BLaER1 treated with 17β-estradiol and CSF1 and Interleukin-3, amounts not matched to agents 10 nM and 100 nM (cell line): Measurements from ENCODE around the gene L2HGDH.
A peak's percentile ranks its signal among the peaks of the same experiment; 100 is the strongest.

Experiments
- H3K27ac ChIP-seq, 11 experiments: shearing (Covaris generic); formaldehyde crosslinking; 2 replicates each; pipeline ENCODE4 v1.8.1; 2022
- H3K27me3 ChIP-seq, 11 experiments: shearing (Covaris generic); formaldehyde crosslinking; 2 replicates each; pipeline ENCODE4 v1.8.1; 2022
- H3K36me3 ChIP-seq, 11 experiments: shearing (Covaris generic); formaldehyde crosslinking; 2 replicates each; pipeline ENCODE4 v1.8.1; 2022
- H3K4me1 ChIP-seq, 10 experiments: shearing (Covaris generic); formaldehyde crosslinking; 2 replicates each; pipeline ENCODE4 v1.8.1; 2022
- H3K4me2 ChIP-seq, 11 experiments: shearing (Covaris generic); formaldehyde crosslinking; 2 replicates each; pipeline ENCODE4 v1.8.1; 2022
- H3K4me3 ChIP-seq, 10 experiments: shearing (Covaris generic); formaldehyde crosslinking; 2 replicates each; pipeline ENCODE4 v1.8.1; 2022
- H3K9ac ChIP-seq, 11 experiments: shearing (Covaris generic); formaldehyde crosslinking; 2 replicates each; pipeline ENCODE4 v1.8.1; 2022
- H3K9me3 ChIP-seq, 11 experiments: shearing (Covaris generic); formaldehyde crosslinking; replicated peaks in 1 of 11; 2 replicates each; pipeline ENCODE4 v1.8.1; 2022
- H4K20me1 ChIP-seq, 11 experiments: shearing (Covaris generic); formaldehyde crosslinking; 2 replicates each; pipeline ENCODE4 v1.8.1; 2022
- Cebpa-rat ChIP-seq, 11 experiments: shearing (Covaris generic); IDR thresholded peaks; 2 replicates each; pipeline ENCODE4 v1.8.1; 2022

The L2HGDH gene

GRCh38 chr14:50353126-50353525 is 41.1 kb upstream of the L2HGDH start:
- 0 out of 22 replicates have a peak, but pooled peaks cover 0 to 5% (median 0%) of the 10 kb centered on the region in 11 experiments for H3K9me3 ChIP-seq
- H3K9ac ChIP-seq = no peak overlapping the region
- peaks cover 0 to 6% (median 0%) of the 10 kb centered on the region in 11 experiments; a peak in 1 of 22 replicates for H3K36me3 ChIP-seq
- H3K27me3 ChIP-seq = no peaks in the 10 kb centered on the region
- no peak overlapping the region for H3K27ac ChIP-seq
- no peak overlapping the region for H3K4me2 ChIP-seq
- no peaks in the 10 kb centered on the region for H4K20me1 ChIP-seq
- H3K4me1 ChIP-seq = peaks cover 0 to 11% (median 7%) of the 10 kb centered on the region in 10 experiments; a peak in 12 of 20 replicates
- TF ChIP-seq Cebpa-rat (IDR thresholded peaks at IDR 0.05) = no peak
- no peak overlapping the region for H3K4me3 ChIP-seq

- Histone ChIP-seq H3K4me2 (no peak overlapping the region), H3K36me3 (peaks cover 0 to under 1% (median 0%) of the 10 kb centered on the region in 11 experiments; a peak in 1 of 22 replicates), H3K27ac (no peak overlapping the region), H3K27me3 (no peaks in the 10 kb centered on the region), H3K9me3 (0 out of 22 replicates have a peak, but pooled peaks cover 0 to 5% (median 0%) of the 10 kb centered on the region in 11 experiments), H3K9ac (no peak overlapping the region), H3K4me3 (no peak overlapping the region), H3K4me1 (peaks cover 0 to 16% (median 9%) of the 10 kb centered on the region in 10 experiments; a peak in 12 of 20 replicates), H4K20me1 (no peaks in the 10 kb centered on the region)
- no peak for TF ChIP-seq Cebpa-rat (IDR thresholded peaks at IDR 0.05)
Measured at GRCh38 chr14:50352584-50352983, 40.6 kb upstream of the L2HGDH start.

GRCh38 chr14:50350975-50351374 is 38.9 kb upstream of the L2HGDH start:
- peaks cover 0 to 23% (median 11%) of the 10 kb centered on the region in 10 experiments; a peak in 12 of 20 replicates for H3K4me1 ChIP-seq
- peak overlapping the region in 7 of 11 experiments; percentile 7 to 44 (median 24); a peak in 8 of 22 replicates for H3K4me2 ChIP-seq
- H3K4me3 ChIP-seq = no peak overlapping the region
- no peaks in the 10 kb centered on the region for H3K9me3 ChIP-seq
- no peaks in the 10 kb centered on the region for H4K20me1 ChIP-seq
- H3K27me3 ChIP-seq = no peaks in the 10 kb centered on the region
- no peak overlapping the region for H3K9ac ChIP-seq
- no peak for TF ChIP-seq Cebpa-rat (IDR thresholded peaks at IDR 0.05)
- no peaks in the 10 kb centered on the region for H3K36me3 ChIP-seq
- H3K27ac ChIP-seq = no peak overlapping the region

- H3K4me1 ChIP-seq = peaks cover 1 to 23% (median 11%) of the 10 kb centered on the region in 10 experiments; a peak in 14 of 20 replicates
- no peak overlapping the region for H3K4me3 ChIP-seq
- no peak overlapping the region for H3K9ac ChIP-seq
- no peaks in the 10 kb centered on the region for H4K20me1 ChIP-seq
- H3K36me3 ChIP-seq = no peaks in the 10 kb centered on the region
- no peak overlapping the region for H3K4me2 ChIP-seq
- no peaks in the 10 kb centered on the region for H3K27me3 ChIP-seq
- no peak for TF ChIP-seq Cebpa-rat (IDR thresholded peaks at IDR 0.05)
- H3K27ac ChIP-seq = no peak overlapping the region
- no peaks in the 10 kb centered on the region for H3K9me3 ChIP-seq
Measured at GRCh38 chr14:50348933-50349332, 36.9 kb upstream of the L2HGDH start.

- H3K27me3 ChIP-seq = no peaks in the 10 kb centered on the region
- no peak overlapping the region for H3K9ac ChIP-seq
- H3K9me3 ChIP-seq = no peaks in the 10 kb centered on the region
- peaks cover 15 to 30% (median 21%) of the 10 kb centered on the region in 10 experiments for H3K4me1 ChIP-seq
- H3K4me2 ChIP-seq = peak overlapping the region in 4 of 11 experiments; percentile 34 to 71 (median 62); a peak in 8 of 22 replicates
- no peak overlapping the region for H3K4me3 ChIP-seq
- no peak overlapping the region for H3K27ac ChIP-seq
- H4K20me1 ChIP-seq = no peaks in the 10 kb centered on the region
- H3K36me3 ChIP-seq = no peaks in the 10 kb centered on the region
- no peak for TF ChIP-seq Cebpa-rat (IDR thresholded peaks at IDR 0.05)
Measured at GRCh38 chr14:50347521-50347920, 35.5 kb upstream of the L2HGDH start.

- no peak for TF ChIP-seq Cebpa-rat (IDR thresholded peaks at IDR 0.05)
- Histone ChIP-seq H4K20me1 (no peaks in the 10 kb centered on the region), H3K9ac (no peak overlapping the region), H3K4me3 (no peak overlapping the region), H3K4me2 (no peak overlapping the region), H3K9me3 (no peaks in the 10 kb centered on the region), H3K36me3 (no peaks in the 10 kb centered on the region), H3K27ac (no peak overlapping the region), H3K4me1 (peaks cover 11 to 29% (median 21%) of the 10 kb centered on the region in 10 experiments), H3K27me3 (no peaks in the 10 kb centered on the region)
Measured at GRCh38 chr14:50345846-50346422, 33.9 kb upstream of the L2HGDH start.

- H3K36me3 ChIP-seq = no peaks in the 10 kb centered on the region
- H3K9me3 ChIP-seq = no peaks in the 10 kb centered on the region
- peaks cover 8 to 25% (median 20%) of the 10 kb centered on the region in 10 experiments for H3K4me1 ChIP-seq
- H3K9ac ChIP-seq = no peak overlapping the region
- H3K27ac ChIP-seq = no peak overlapping the region
- H3K4me3 ChIP-seq = no peak overlapping the region
- TF ChIP-seq Cebpa-rat (IDR thresholded peaks at IDR 0.05) = no peak
- no peak overlapping the region for H3K4me2 ChIP-seq
- no peaks in the 10 kb centered on the region for H3K27me3 ChIP-seq
- H4K20me1 ChIP-seq = no peaks in the 10 kb centered on the region
Measured at GRCh38 chr14:50344876-50345563, 33.0 kb upstream of the L2HGDH start.

GRCh38 chr14:50344116-50344775 is 32.2 kb upstream of the L2HGDH start:
- H3K36me3 ChIP-seq = no peaks in the 10 kb centered on the region
- peaks cover 8 to 25% (median 20%) of the 10 kb centered on the region in 10 experiments for H3K4me1 ChIP-seq
- peak overlapping the region in 5 of 11 experiments; percentile 34 to 65 (median 59); a peak in 2 of 22 replicates for H3K4me2 ChIP-seq
- no peak overlapping the region for H3K4me3 ChIP-seq
- no peaks in the 10 kb centered on the region for H3K27me3 ChIP-seq
- no peaks in the 10 kb centered on the region for H4K20me1 ChIP-seq
- no peaks in the 10 kb centered on the region for H3K9me3 ChIP-seq
- no peak overlapping the region for H3K27ac ChIP-seq
- TF ChIP-seq Cebpa-rat (IDR thresholded peaks at IDR 0.05) = no peak
- no peak overlapping the region for H3K9ac ChIP-seq

- Histone ChIP-seq H4K20me1 (no peaks in the 10 kb centered on the region), H3K27me3 (no peaks in the 10 kb centered on the region), H3K27ac (no peak overlapping the region), H3K36me3 (no peaks in the 10 kb centered on the region), H3K4me2 (peak overlapping the region in 7 of 11 experiments; percentile 6 to 65 (median 59); a peak in 12 of 22 replicates), H3K9ac (no peak overlapping the region), H3K9me3 (no peaks in the 10 kb centered on the region), H3K4me3 (no peak overlapping the region), H3K4me1 (peaks cover 8 to 25% (median 20%) of the 10 kb centered on the region in 10 experiments)
- TF ChIP-seq Cebpa-rat (IDR thresholded peaks at IDR 0.05) = no peak
Measured at GRCh38 chr14:50343434-50343833, 31.4 kb upstream of the L2HGDH start.
